ENCODE data around the gene LGALS13.

- no peak for TF ChIP-seq EZH2phosphoT487 (IDR thresholded peaks at IDR 0.05; ENCODE audit: borderline replicate concordance)
- no peak for TF ChIP-seq CTCF (conservative IDR thresholded peaks at IDR 0.05; ENCODE audit: low read length)
These were observed at the start of gene LGALS13 for GRCh38 chr19:39602224-39602623.
